Kidney epithelial cell (primary cell): ENCODE measurements around the gene EIF2B2. TPM values are rescaled to one million over a fixed set of nuclear protein-coding genes. Genes with fewer than 3 reads are reported as not detected.

ENCODE experiments used
- DNase-seq: peaks from one replicate; pipeline ENCODE4 v3.0.0-alpha.2; 2010; ENCODE audit warnings: low read depth
- H3K27me3 ChIP-seq: 2 replicates; pipeline ENCODE4 v1.6.0; 2011; ENCODE audit warnings: low read length; ENCODE audit not compliant: control insufficient read depth, insufficient read depth
- H3K36me3 ChIP-seq: 2 replicates; pipeline ENCODE4 v1.5.1; 2011; ENCODE audit warnings: low read length; ENCODE audit not compliant: control insufficient read depth, insufficient read depth
- H3K4me3 ChIP-seq: 2 replicates; pipeline ENCODE4 v1.5.1; 2011; ENCODE audit warnings: low read depth, mild to moderate bottlenecking, control low read depth, low read length
- total RNA-seq: library from RNA; depleted of rRNA; stranded (reverse); fragments of >200 nt; gene quantifications from 2 replicates; pipeline ENCODE4 v1.2.3, GENCODE V29; 2015
- TF ChIP-seq, protein P1 (sequence below): IDR thresholded peaks from 2 replicates; pipeline ENCODE4 v1.5.1; 2011; ENCODE audit warnings: mild to moderate bottlenecking, moderate library complexity, low read length, control low read depth, inconsistent platforms; ENCODE audit not compliant: insufficient read depth, poor library complexity, severe bottlenecking

The EIF2B2 gene
- total RNA-seq, 1 donor from 2014 or later = 78.6 TPM

DNA sequence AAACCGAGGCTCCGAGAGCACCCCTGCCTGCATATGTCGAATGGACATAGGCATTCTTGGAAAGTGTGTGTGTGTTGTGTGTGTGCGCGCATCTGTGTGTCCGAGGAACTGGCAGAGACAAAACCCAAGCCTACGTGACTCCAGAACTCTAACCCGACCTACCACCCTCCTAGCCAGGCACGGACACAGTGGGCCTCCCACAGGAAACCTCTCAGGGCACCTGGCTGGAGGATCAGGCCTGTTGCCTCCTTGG lies 46.8 kb upstream of the EIF2B2 start:
- no peak overlapping the region for H3K4me3 ChIP-seq
- no peak for DNase-seq
- H3K27me3 ChIP-seq = peaks cover 8% of the 10 kb centered on the region
- TF ChIP-seq, protein P1, sequence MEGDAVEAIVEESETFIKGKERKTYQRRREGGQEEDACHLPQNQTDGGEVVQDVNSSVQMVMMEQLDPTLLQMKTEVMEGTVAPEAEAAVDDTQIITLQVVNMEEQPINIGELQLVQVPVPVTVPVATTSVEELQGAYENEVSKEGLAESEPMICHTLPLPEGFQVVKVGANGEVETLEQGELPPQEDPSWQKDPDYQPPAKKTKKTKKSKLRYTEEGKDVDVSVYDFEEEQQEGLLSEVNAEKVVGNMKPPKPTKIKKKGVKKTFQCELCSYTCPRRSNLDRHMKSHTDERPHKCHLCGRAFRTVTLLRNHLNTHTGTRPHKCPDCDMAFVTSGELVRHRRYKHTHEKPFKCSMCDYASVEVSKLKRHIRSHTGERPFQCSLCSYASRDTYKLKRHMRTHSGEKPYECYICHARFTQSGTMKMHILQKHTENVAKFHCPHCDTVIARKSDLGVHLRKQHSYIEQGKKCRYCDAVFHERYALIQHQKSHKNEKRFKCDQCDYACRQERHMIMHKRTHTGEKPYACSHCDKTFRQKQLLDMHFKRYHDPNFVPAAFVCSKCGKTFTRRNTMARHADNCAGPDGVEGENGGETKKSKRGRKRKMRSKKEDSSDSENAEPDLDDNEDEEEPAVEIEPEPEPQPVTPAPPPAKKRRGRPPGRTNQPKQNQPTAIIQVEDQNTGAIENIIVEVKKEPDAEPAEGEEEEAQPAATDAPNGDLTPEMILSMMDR = no peak
- H3K36me3 ChIP-seq = no peaks in the 10 kb centered on the region

DNA sequence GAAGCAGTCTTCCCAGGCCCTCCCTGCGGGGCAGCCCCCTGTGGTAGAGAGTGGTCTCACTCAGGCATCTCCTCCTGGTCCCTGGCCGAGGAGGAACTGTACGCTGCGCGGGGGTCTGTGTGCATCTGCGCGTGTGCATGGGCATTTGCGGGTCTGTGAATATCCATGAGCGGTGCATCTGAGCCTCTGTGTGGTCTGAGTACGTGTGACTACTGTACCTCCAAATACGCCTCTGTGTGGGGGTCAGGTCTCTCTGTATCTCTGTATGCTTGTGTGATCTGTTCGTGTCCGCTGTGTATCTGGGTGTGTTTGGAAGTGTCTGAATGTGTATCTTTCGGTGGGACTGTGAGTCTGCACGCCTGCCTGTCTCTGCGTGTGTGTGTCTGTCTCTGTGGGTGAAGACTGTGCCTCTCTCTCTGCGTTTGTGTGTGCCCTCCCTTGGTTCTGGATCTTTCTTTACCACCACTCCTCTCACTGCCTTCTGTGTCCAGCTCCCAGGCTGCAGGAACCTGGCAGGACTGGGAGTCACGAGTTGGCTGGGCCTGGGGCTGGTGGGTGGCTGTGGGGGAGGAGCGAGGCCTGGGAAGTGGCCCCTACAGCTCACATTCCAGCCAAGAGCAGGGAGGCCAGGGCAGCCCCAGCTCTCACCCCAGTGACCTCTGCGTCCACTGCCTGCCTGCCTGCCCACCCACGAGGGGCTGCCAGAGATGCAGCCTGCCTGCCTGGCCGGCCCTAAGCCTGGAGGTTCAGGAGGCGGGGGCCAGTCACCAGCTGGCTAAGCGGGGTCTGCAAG lies 46.2 kb upstream of the EIF2B2 start:
- H3K27me3 ChIP-seq = peaks cover 8% of the 10 kb centered on the region
- TF ChIP-seq, protein P1 = no peak
- no peak overlapping the region for H3K4me3 ChIP-seq
- H3K36me3 ChIP-seq = no peaks in the 10 kb centered on the region
- DNase-seq = no peak

DNA sequence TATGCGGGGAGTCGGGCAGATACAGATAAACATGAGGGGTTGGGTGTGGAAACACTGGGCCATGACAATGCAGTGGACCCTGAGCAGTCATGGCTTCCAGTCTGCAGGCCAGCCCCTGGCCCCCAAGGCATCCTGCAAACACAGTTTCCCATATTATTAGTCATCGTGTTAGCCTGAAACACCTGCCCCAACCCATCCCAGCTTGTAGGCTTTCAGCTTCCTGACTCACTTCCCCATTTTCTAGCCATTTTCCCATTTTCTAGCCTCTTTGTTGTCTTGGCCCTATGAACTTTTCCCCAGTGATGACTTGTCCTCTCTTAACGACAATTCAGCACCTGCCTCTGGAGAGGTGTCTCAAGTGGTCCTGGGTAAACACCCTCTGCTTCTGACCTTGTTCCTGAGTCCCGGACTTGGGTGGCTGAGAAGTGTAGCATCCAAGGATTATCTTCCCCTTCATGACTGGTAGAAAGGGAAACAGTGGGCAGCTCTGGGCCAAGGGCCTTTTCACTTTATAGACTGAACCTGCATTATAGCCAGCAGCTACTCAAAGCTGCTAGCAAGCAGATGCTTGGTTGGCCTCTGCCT lies 43.0 kb upstream of the EIF2B2 start:
- TF ChIP-seq, protein P1 = no peak
- no peak for DNase-seq

DNA sequence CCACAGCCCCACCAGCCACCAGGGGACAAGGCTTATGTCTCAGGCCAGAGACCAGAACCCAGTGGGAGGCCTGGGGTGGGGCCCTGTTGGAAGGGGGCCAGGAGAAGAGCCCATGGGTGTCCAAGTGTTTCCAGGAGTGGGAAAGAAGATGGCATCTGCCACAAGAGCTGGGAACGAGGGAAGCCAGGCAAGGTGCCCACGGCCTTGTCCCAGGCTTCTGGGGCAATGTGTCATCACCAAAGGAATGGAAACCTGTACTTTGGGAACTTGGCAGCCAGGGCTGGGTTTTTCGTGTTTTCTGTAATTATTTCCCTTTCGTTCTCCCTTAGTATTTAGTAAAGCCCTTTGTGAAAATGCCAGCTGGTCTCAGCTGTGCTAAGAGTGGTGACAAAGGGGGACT lies 42.0 kb upstream of the EIF2B2 start:
- H3K27me3 ChIP-seq = no peaks in the 10 kb centered on the region
- no peak for DNase-seq
- H3K4me3 ChIP-seq = no peak overlapping the region
- TF ChIP-seq, protein P1 = no peak
- H3K36me3 ChIP-seq = no peaks in the 10 kb centered on the region

More for the DNA sequence above, 43.0 kb upstream of the EIF2B2 start:
- peaks cover 4% of the 10 kb centered on the region for H3K27me3 ChIP-seq
- H3K4me3 ChIP-seq = no peak overlapping the region
- no peaks in the 10 kb centered on the region for H3K36me3 ChIP-seq

DNA sequence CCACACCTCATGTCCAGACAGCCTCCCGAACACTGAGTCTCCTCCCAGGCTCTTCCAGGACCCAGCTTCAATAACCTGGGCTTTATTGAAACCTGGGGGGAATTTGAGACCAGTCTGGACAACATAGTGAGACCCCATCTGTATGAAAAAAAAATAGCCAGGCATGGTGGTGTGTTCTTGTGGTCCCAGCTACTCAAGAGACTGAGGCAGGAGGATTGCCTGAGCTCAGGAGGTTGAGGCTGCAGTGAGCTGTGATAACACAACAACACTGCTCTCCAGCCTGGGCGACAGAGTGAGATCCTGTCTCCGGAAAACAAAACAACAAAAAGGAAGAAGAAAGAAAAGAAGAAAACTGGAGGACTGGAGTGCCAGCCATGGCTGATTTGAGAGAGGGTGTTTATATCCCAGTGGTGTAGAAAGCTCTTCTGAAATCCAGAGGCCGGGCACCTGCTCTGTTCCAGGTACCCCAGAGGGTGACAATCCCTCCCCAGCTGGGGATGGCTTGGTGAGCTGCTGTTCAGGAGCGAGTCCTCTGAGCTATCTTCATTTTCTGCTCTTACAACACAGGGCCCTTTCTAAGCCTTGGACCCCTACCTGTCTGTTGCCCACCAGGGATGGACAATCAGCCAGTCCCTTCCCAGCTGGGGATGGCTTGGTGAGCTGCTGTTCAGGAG lies 41.3 kb upstream of the EIF2B2 start:
- TF ChIP-seq, protein P1 = no peak
- Histone ChIP-seq H3K4me3 (no peak overlapping the region), H3K36me3 (no peaks in the 10 kb centered on the region), H3K27me3 (no peaks in the 10 kb centered on the region)
- DNase-seq = no peak

DNA sequence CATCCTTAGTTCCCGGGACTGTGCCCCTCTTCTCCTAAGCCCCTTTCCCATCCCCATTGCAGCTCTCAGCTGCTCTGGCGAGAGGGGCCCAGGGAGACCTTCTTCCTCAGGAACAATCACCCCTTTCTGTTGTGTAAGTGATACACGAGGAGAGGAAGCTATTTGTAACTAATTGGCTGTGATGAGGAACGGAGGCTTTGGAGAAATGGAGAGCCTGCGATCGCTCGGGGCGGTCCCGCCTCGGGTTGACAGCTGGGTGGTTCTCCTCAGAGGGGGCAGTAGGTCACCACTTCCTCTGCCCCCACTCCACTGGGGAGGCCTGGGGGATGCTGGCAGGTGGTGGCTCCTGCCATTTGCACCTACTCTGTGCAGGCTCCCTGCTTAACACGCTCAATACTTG lies 40.7 kb upstream of the EIF2B2 start:
- Histone ChIP-seq H3K4me3 (no peak overlapping the region), H3K27me3 (no peaks in the 10 kb centered on the region), H3K36me3 (no peaks in the 10 kb centered on the region)
- TF ChIP-seq, protein P1 = no peak
- DNase-seq = no peak
